KOPT-K1 (cell line): ENCODE measurements around the gene GDNF.

Experiments used
- H3K27ac ChIP-seq: fragments of 200-600 bp; sonication (generic); 2 replicates; pipeline ENCODE4 v1.5.1; 2016; ENCODE audit warnings: antibody characterized with exemption, mild to moderate bottlenecking, low read depth, low read length; ENCODE audit not compliant: poor library complexity, severe bottlenecking
- H3K36me3 ChIP-seq: fragments of 200-600 bp; sonication (generic); 2 replicates; pipeline ENCODE4 v1.5.1; 2017; ENCODE audit warnings: antibody characterized with exemption, mild to moderate bottlenecking, low read length, moderate library complexity; ENCODE audit not compliant: insufficient read depth
- H3K9me3 ChIP-seq: fragments of 200-600 bp; sonication (generic); 2 replicates; pipeline ENCODE4 v1.5.1; 2017; ENCODE audit warnings: antibody characterized with exemption, low read length, mild to moderate bottlenecking; ENCODE audit not compliant: insufficient read depth, poor library complexity, severe bottlenecking

GDNF gene

GRCh38 chr5:37837414-37838032 lies 2.3 kb downstream of the GDNF start:
- no peaks in the 10 kb centered on the region for H3K36me3 ChIP-seq
- no peak overlapping the region for H3K27ac ChIP-seq
- peaks cover 23% of the 10 kb centered on the region for H3K9me3 ChIP-seq

GRCh38 chr5:37836592-37837413 lies 3.0 kb downstream of the GDNF start:
- Histone ChIP-seq H3K27ac (no peak overlapping the region), H3K36me3 (no peaks in the 10 kb centered on the region), H3K9me3 (peaks cover 23% of the 10 kb centered on the region)

- H3K27ac ChIP-seq, result no peak overlapping the region
- no peaks in the 10 kb centered on the region for H3K36me3 ChIP-seq
- peaks cover 23% of the 10 kb centered on the region for H3K9me3 ChIP-seq
Observed at GRCh38 chr5:37836235-37836591, 3.6 kb downstream of the GDNF start.

GRCh38 chr5:37835380-37835973 lies 4.4 kb downstream of the GDNF start:
- no peaks in the 10 kb centered on the region for H3K36me3 ChIP-seq
- H3K9me3 ChIP-seq, result peaks cover 23% of the 10 kb centered on the region
- H3K27ac ChIP-seq, result no peak overlapping the region

- H3K36me3 ChIP-seq, result no peaks in the 10 kb centered on the region
- H3K9me3 ChIP-seq, result peaks cover 22% of the 10 kb centered on the region
- H3K27ac ChIP-seq, result no peak overlapping the region
Observed at GRCh38 chr5:37834542-37835379, 5.1 kb downstream of the GDNF start.

- peaks cover 15% of the 10 kb centered on the region for H3K9me3 ChIP-seq
- no peak overlapping the region for H3K27ac ChIP-seq
- H3K36me3 ChIP-seq, result no peaks in the 10 kb centered on the region
Observed at GRCh38 chr5:37833990-37834389, 5.9 kb downstream of the GDNF start.

GRCh38 chr5:37831821-37832534 lies 7.9 kb downstream of the GDNF start:
- H3K36me3 ChIP-seq, result no peaks in the 10 kb centered on the region
- H3K9me3 ChIP-seq, result peaks cover 4% of the 10 kb centered on the region
- no peak overlapping the region for H3K27ac ChIP-seq

- H3K36me3 ChIP-seq, result no peaks in the 10 kb centered on the region
- H3K9me3 ChIP-seq, result no peaks in the 10 kb centered on the region
- no peak overlapping the region for H3K27ac ChIP-seq
Observed at GRCh38 chr5:37830348-37830747, 9.5 kb downstream of the GDNF start.

- no peaks in the 10 kb centered on the region for H3K9me3 ChIP-seq
- no peak overlapping the region for H3K27ac ChIP-seq
Observed at GRCh38 chr5:37825334-37825915, 14.4 kb downstream of the GDNF start.

GRCh38 chr5:37823433-37824152 lies 16.2 kb downstream of the GDNF start:
- no peaks in the 10 kb centered on the region for H3K9me3 ChIP-seq
- H3K36me3 ChIP-seq, result no peaks in the 10 kb centered on the region
- H3K27ac ChIP-seq, result no peak overlapping the region

More at GRCh38 chr5:37825334-37825915, 14.4 kb downstream of the GDNF start:
- no peaks in the 10 kb centered on the region for H3K36me3 ChIP-seq

GRCh38 chr5:37816883-37817282 lies 23.0 kb downstream of the GDNF start:
- H3K9me3 ChIP-seq, result no peaks in the 10 kb centered on the region
- H3K36me3 ChIP-seq, result no peaks in the 10 kb centered on the region
- H3K27ac ChIP-seq, result no peak overlapping the region

- Histone ChIP-seq H3K9me3 (no peaks in the 10 kb centered on the region), H3K27ac (no peak overlapping the region), H3K36me3 (no peaks in the 10 kb centered on the region)
Observed at GRCh38 chr5:37816331-37816730, 23.5 kb downstream of the GDNF start.

GRCh38 chr5:37815913-37816312 lies 23.9 kb downstream of the GDNF start:
- Histone ChIP-seq H3K9me3 (no peaks in the 10 kb centered on the region), H3K36me3 (no peaks in the 10 kb centered on the region), H3K27ac (no peak overlapping the region)

- no peaks in the 10 kb centered on the region for H3K9me3 ChIP-seq
- no peak overlapping the region for H3K27ac ChIP-seq
- no peaks in the 10 kb centered on the region for H3K36me3 ChIP-seq
Observed at GRCh38 chr5:37814699-37815098, 25.1 kb downstream of the GDNF start.
